Astrocyte (in vitro differentiated cells and primary cell): ENCODE data around the gene HDAC5. TPM values are rescaled to one million over a fixed set of nuclear protein-coding genes. Genes with fewer than 3 reads are reported as not detected.
A peak's percentile ranks its signal among the peaks of the same experiment; 100 is the strongest.

Experiments used
- DNase-seq: peaks from one replicate; pipeline ENCODE4 v3.0.0-alpha.2; 2010; ENCODE audit warnings: low read depth
- FAIRE-seq: peaks from 2 replicates; lab custom pipeline; 2011; peaks lifted over from hg19 to GRCh38; lab: Jason Lieb, UNC
- H2AFZ ChIP-seq: 2 replicates; pipeline ENCODE4 v1.6.0; 2012; ENCODE audit warnings: low read depth, low read length, inconsistent platforms
- H3K27ac ChIP-seq: 2 replicates; pipeline ENCODE4 v1.5.1; 2011; ENCODE audit warnings: low read depth, low read length, inconsistent platforms
- H3K27me3 ChIP-seq: 2 replicates; pipeline ENCODE4 v1.6.0; 2011; ENCODE audit warnings: low read length, inconsistent platforms; ENCODE audit not compliant: insufficient read depth
- H3K36me3 ChIP-seq: 2 replicates; pipeline ENCODE4 v1.5.1; 2011; ENCODE audit warnings: low read length, inconsistent platforms; ENCODE audit not compliant: insufficient read depth
- H3K4me1 ChIP-seq: 2 replicates; pipeline ENCODE4 v1.5.1; 2011; ENCODE audit warnings: low read length, inconsistent platforms; ENCODE audit not compliant: insufficient read depth
- H3K4me2 ChIP-seq: 2 replicates; pipeline ENCODE4 v1.6.0; 2012; ENCODE audit warnings: low read length, inconsistent platforms
- H3K4me3 ChIP-seq: 2 replicates; pipeline ENCODE4 v1.5.1; 2011; ENCODE audit warnings: low read depth, mild to moderate bottlenecking, low read length, inconsistent platforms; ENCODE audit not compliant: insufficient read depth
- H3K79me2 ChIP-seq: 2 replicates; pipeline ENCODE4 v1.6.0; 2012; ENCODE audit warnings: mild to moderate bottlenecking, low read length, inconsistent platforms; ENCODE audit not compliant: insufficient read depth
- H3K9ac ChIP-seq: 2 replicates; pipeline ENCODE4 v1.6.0; 2012; ENCODE audit warnings: mild to moderate bottlenecking, low read length, inconsistent platforms
- H3K9me3 ChIP-seq: 2 replicates; pipeline ENCODE4 v1.5.1; 2012; ENCODE audit warnings: low read depth, mild to moderate bottlenecking, low read length, inconsistent platforms; ENCODE audit not compliant: insufficient read depth
- H4K20me1 ChIP-seq: 2 replicates; pipeline ENCODE4 v1.6.0; 2012; ENCODE audit warnings: low read length, inconsistent platforms; ENCODE audit not compliant: insufficient read depth
- H3K27ac Mint-ChIP-seq: one replicate; pipeline ENCODE4 v1.8.0; 2021; ENCODE audit warnings: mild to moderate bottlenecking, mixed read lengths; ENCODE audit not compliant: unreplicated experiment
- H3K27me3 Mint-ChIP-seq: one replicate; pipeline ENCODE4 v1.8.0; 2021; ENCODE audit warnings: low read depth, mixed read lengths; ENCODE audit not compliant: unreplicated experiment
- H3K36me3 Mint-ChIP-seq: one replicate; pipeline ENCODE4 v1.8.0; 2021; ENCODE audit warnings: low read depth, mixed read lengths; ENCODE audit not compliant: unreplicated experiment
- H3K4me1 Mint-ChIP-seq: one replicate; pipeline ENCODE4 v1.8.0; 2021; ENCODE audit warnings: low read depth, mixed read lengths; ENCODE audit not compliant: unreplicated experiment
- H3K4me3 Mint-ChIP-seq: one replicate; pipeline ENCODE4 v1.8.0; 2021; ENCODE audit warnings: mild to moderate bottlenecking, moderate library complexity, mixed read lengths; ENCODE audit not compliant: unreplicated experiment
- H3K9me3 Mint-ChIP-seq: one replicate; pipeline ENCODE4 v1.8.0; 2021; ENCODE audit warnings: mild to moderate bottlenecking, mixed read lengths; ENCODE audit not compliant: unreplicated experiment
- EZH2 ChIP-seq: IDR thresholded peaks from 2 replicates; pipeline ENCODE4 v1.6.1; 2012; ENCODE audit warnings: mild to moderate bottlenecking, low read length, inconsistent platforms; ENCODE audit not compliant: insufficient read depth
- total RNA-seq: library from RNA; stranded (reverse); gene quantifications from 2 replicates; pipeline ENCODE4 v1.2.1, GENCODE V29; 2021
- TF ChIP-seq, protein P1 (sequence below): IDR thresholded peaks from 2 replicates; pipeline ENCODE4 v1.5.1; 2011; ENCODE audit warnings: low read depth, mild to moderate bottlenecking, inconsistent platforms, low read length, moderate library complexity; ENCODE audit not compliant: insufficient read depth

Gene HDAC5
- total RNA-seq, 1 donor from 2014 or later: 18.7 TPM

DNA sequence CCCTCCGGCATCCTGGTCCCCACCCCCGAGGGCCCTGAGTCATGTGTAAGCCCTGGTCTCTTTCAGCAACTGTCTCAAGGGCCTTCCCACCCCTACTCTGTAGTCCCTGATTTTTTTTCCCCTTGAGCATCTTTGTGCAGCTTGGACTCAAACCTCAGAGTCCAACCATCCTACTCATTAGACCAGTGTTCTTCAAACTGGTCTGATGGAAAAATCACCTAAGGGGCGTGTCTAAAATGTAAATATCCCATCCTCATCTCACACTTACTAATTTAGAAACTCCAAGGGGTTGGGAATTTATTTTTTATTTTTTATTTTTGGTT lies 52.3 kb downstream of the HDAC5 start:
- Mint-ChIP-seq H3K27me3 (no peaks in the 10 kb centered on the region), H3K4me1 (peaks cover 12% of the 10 kb centered on the region), H3K27ac (peak overlapping the region; percentile 97), H3K4me3 (peak overlapping the region; percentile 97), H3K36me3 (peaks cover 5% of the 10 kb centered on the region), H3K9me3 (no peaks in the 10 kb centered on the region)
- Histone ChIP-seq H4K20me1 (peaks cover 14% of the 10 kb centered on the region), H3K79me2 (peaks cover 32% of the 10 kb centered on the region), H3K9ac (peak overlapping the region; percentile 93), H3K27me3 (no peaks in the 10 kb centered on the region), H3K27ac (peak overlapping the region; percentile 95), H2AFZ (peak overlapping the region; percentile 82), H3K36me3 (no peaks in the 10 kb centered on the region), H3K4me3 (peak overlapping the region; percentile 78), H3K4me2 (peak overlapping the region; percentile 90), H3K9me3 (no peaks in the 10 kb centered on the region), H3K4me1 (peaks cover 14% of the 10 kb centered on the region)
- TF ChIP-seq, protein P1, sequence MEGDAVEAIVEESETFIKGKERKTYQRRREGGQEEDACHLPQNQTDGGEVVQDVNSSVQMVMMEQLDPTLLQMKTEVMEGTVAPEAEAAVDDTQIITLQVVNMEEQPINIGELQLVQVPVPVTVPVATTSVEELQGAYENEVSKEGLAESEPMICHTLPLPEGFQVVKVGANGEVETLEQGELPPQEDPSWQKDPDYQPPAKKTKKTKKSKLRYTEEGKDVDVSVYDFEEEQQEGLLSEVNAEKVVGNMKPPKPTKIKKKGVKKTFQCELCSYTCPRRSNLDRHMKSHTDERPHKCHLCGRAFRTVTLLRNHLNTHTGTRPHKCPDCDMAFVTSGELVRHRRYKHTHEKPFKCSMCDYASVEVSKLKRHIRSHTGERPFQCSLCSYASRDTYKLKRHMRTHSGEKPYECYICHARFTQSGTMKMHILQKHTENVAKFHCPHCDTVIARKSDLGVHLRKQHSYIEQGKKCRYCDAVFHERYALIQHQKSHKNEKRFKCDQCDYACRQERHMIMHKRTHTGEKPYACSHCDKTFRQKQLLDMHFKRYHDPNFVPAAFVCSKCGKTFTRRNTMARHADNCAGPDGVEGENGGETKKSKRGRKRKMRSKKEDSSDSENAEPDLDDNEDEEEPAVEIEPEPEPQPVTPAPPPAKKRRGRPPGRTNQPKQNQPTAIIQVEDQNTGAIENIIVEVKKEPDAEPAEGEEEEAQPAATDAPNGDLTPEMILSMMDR: no peak
- TF ChIP-seq EZH2: no peak
- DNase-seq (peak; percentile 80), FAIRE-seq (peak; percentile 52)

DNA sequence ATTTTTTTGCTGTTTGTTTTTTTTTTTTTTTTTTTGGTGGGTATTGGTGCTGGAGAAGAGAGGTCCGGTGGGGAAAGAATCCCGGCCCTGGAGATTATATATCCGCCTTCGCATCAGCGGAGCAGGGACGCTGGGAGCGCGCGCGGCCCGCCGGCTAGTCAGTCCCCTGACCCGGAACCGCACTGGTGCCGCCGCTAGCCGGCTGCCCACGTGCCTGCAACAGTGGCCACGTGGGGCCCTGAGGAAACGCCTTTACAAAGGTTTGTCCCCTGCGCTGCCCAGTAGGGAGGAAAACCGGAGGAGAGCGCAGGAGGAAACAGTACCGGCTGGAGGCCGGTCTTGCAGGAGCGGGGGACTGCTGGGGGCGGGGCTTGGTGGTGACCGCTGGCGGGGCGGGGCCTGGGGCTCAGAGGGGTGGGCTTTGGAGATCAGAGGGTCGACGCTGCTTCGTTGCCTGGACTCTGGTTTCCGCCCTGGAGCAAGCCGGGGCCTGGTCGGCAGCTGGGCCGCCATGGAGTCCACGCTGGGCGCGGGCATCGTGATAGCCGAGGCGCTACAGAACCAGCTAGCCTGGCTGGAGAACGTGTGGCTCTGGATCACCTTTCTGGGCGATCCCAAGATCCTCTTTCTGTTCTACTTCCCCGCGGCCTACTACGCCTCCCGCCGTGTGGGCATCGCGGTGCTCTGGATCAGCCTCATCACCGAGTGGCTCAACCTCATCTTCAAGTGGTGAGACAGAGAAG lies 52.8 kb downstream of the HDAC5 start, which contains the start of gene G6PC3:
TSS of gene G6PC3 (plus strand) at position 281 of the 743 bp plus-strand sequence. CDS start at position 512, 231 bp downstream.
- H3K4me2 ChIP-seq: peak within 1 kb of the TSS; percentile 90
- peaks cover 18% of the 10 kb centered on the region for H4K20me1 ChIP-seq
- Mint-ChIP-seq H3K4me3 (peak within 1 kb of the TSS; percentile 97), H3K4me1 (peaks cover 12% of the 10 kb centered on the region), H3K9me3 (no peaks in the 10 kb centered on the region), H3K27me3 (no peaks in the 10 kb centered on the region), H3K27ac (peak within 1 kb of the TSS; percentile 97), H3K36me3 (peaks cover 2% of the 10 kb centered on the region)
- H3K4me1 ChIP-seq: peaks cover 14% of the 10 kb centered on the region
- peak within 1 kb of the TSS; percentile 93 for H3K9ac ChIP-seq
- peak within 1 kb of the TSS; percentile 78 for H3K4me3 ChIP-seq
- TF ChIP-seq, protein P1: no peak
- TF ChIP-seq EZH2: no peak
- H3K79me2 ChIP-seq: peaks cover 37% of the 10 kb centered on the region
- peak within 1 kb of the TSS; percentile 95 for H3K27ac ChIP-seq
- DNase-seq: peak; percentile 96
- FAIRE-seq: no peak
- H2AFZ ChIP-seq: peak within 1 kb of the TSS; percentile 82
- no peaks in the 10 kb centered on the region for H3K9me3 ChIP-seq
- no peaks in the 10 kb centered on the region for H3K36me3 ChIP-seq
- H3K27me3 ChIP-seq: no peaks in the 10 kb centered on the region

DNA sequence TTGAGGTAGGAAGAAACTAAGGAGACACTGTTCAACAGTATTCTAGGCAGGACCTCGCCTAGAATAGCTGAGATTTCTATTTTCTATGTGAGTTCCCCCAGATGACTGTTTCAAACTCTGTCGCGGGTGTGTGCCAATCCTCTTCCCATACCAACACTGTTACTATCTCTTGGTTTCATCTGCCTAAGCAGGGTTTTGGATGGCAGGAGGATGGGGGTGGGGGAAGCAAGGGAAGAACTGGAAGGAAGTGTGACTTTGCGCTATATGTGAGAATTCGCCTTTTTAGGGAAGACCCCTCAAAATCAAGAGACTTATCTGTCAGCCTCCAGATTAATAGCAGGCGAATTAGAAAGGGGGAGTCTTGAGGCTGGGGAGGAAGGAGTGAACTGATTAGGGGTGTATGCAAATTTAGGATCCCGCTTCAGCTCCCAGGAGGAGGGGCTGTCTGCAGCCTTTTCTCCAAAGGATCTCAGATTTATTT lies 53.4 kb downstream of the HDAC5 start:
- Histone ChIP-seq H3K79me2 (peaks cover 43% of the 10 kb centered on the region), H2AFZ (peak overlapping the region; percentile 59), H3K36me3 (no peaks in the 10 kb centered on the region), H3K9me3 (no peaks in the 10 kb centered on the region), H3K4me3 (peak overlapping the region; percentile 50), H3K9ac (peak overlapping the region; percentile 93), H3K4me1 (peaks cover 14% of the 10 kb centered on the region), H3K27me3 (no peaks in the 10 kb centered on the region), H3K4me2 (peak overlapping the region; percentile 90), H3K27ac (peak overlapping the region; percentile 95), H4K20me1 (peaks cover 24% of the 10 kb centered on the region)
- H3K9me3 Mint-ChIP-seq: no peaks in the 10 kb centered on the region
- peak overlapping the region; percentile 97 for H3K27ac Mint-ChIP-seq
- no peak for FAIRE-seq
- peaks cover 2% of the 10 kb centered on the region for H3K36me3 Mint-ChIP-seq
- DNase-seq: no peak
- H3K4me1 Mint-ChIP-seq: peaks cover 12% of the 10 kb centered on the region
- TF ChIP-seq, protein P1: no peak
- TF ChIP-seq EZH2: no peak
- peak overlapping the region; percentile 97 for H3K4me3 Mint-ChIP-seq
- H3K27me3 Mint-ChIP-seq: no peaks in the 10 kb centered on the region
